ENCODE data around the gene GAGE1. TPM values are rescaled to one million over a fixed set of nuclear protein-coding genes. Genes with fewer than 3 reads are reported as not detected.
"Not testable (repeated sequence)": the region's sequence is repeated elsewhere in the genome, so short reads cannot be mapped to it uniquely, and the experiment has no call there.

The GAGE1 gene, protein sequence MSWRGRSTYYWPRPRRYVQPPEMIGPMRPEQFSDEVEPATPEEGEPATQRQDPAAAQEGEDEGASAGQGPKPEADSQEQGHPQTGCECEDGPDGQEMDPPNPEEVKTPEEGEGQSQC
- not detected for total RNA-seq
- not detected for polyA plus RNA-seq

DNA sequence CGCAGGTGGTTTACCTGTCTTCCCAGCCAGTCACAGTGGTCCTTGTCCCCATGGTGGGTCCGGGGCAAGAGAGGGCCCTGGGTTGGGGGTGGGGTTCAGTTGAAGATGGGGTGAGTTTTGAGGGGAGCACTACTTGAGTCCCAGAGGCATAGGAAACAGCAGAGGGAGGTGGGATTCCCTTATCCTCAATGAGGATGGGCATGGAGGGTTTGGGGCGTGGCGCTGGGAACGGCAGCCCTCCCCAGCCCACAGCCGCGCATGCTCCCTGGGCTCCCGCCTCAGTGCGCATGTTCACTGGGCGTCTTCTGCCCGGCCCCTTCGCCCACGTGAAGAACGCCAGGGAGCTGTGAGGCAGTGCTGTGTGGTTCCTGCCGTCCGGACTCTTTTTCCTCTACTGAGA is at the start of gene GAGE1:
Gene GAGE1, plus strand, starts transcription at position 301 of the 400 bp plus-strand sequence. CDS start 1,155 bp downstream, outside the sequence.
- not testable (repeated sequence) for H3K27ac ChIP-seq (ENCODE audit: insufficient read depth, low read length, poor library complexity, severe bottlenecking); H3K4me3 ChIP-seq (ENCODE audit: low read depth, low read length); H3K4me1 ChIP-seq (ENCODE audit: control insufficient read depth, insufficient read depth, low read length, poor library complexity, severe bottlenecking); H3K9me3 Mint-ChIP-seq; H3K36me3 Mint-ChIP-seq; H3K4me1 Mint-ChIP-seq; H3K27me3 Mint-ChIP-seq; H3K27ac Mint-ChIP-seq; H3K9me3 ChIP-seq (ENCODE audit: control insufficient read depth in 2 of 2, low read length in 2 of 2); H3K36me3 ChIP-seq (ENCODE audit: control insufficient read depth, insufficient read depth, low read length); H3K27me3 ChIP-seq (ENCODE audit: control insufficient read depth, insufficient read depth, low read length); DNase-seq; ATAC-seq (ENCODE audit: low read depth in 2 of 2); H3K4me3 Mint-ChIP-seq

DNA sequence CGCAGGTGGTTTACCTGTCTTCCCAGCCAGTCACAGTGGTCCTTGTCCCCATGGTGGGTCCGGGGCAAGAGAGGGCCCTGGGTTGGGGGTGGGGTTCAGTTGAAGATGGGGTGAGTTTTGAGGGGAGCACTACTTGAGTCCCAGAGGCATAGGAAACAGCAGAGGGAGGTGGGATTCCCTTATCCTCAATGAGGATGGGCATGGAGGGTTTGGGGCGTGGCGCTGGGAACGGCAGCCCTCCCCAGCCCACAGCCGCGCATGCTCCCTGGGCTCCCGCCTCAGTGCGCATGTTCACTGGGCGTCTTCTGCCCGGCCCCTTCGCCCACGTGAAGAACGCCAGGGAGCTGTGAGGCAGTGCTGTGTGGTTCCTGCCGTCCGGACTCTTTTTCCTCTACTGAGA is 47.8 kb upstream of the GAGE1 start, which contains the start of gene GAGE12E:
Gene GAGE12E, plus strand, starts transcription at position 301 of the 400 bp plus-strand sequence. CDS start 1,155 bp downstream, outside the sequence.
- H3K4me3 ChIP-seq (ENCODE audit: low read depth, low read length); H3K4me1 Mint-ChIP-seq; DNase-seq; H3K4me3 Mint-ChIP-seq; H3K4me1 ChIP-seq (ENCODE audit: control insufficient read depth, insufficient read depth, low read length, poor library complexity, severe bottlenecking); H3K9me3 Mint-ChIP-seq; ATAC-seq (ENCODE audit: low read depth in 2 of 2); H3K9me3 ChIP-seq (ENCODE audit: control insufficient read depth in 2 of 2, low read length in 2 of 2); H3K36me3 ChIP-seq (ENCODE audit: control insufficient read depth, insufficient read depth, low read length); H3K27ac Mint-ChIP-seq; H3K27me3 ChIP-seq (ENCODE audit: control insufficient read depth, insufficient read depth, low read length); H3K27ac ChIP-seq (ENCODE audit: insufficient read depth, low read length, poor library complexity, severe bottlenecking); H3K36me3 Mint-ChIP-seq; H3K27me3 Mint-ChIP-seq: not testable (repeated sequence)

- not testable (repeated sequence) for H3K27me3 Mint-ChIP-seq; H3K27ac Mint-ChIP-seq; H3K4me3 Mint-ChIP-seq; H3K27me3 ChIP-seq (ENCODE audit: control insufficient read depth, insufficient read depth, low read length); H3K9me3 Mint-ChIP-seq; H3K36me3 Mint-ChIP-seq; ATAC-seq (ENCODE audit: low read depth in 2 of 2); DNase-seq; H3K4me1 Mint-ChIP-seq; H3K27ac ChIP-seq (ENCODE audit: insufficient read depth, low read length, poor library complexity, severe bottlenecking); H3K9me3 ChIP-seq (ENCODE audit: control insufficient read depth in 2 of 2, low read length in 2 of 2); H3K4me3 ChIP-seq (ENCODE audit: low read depth, low read length); H3K4me1 ChIP-seq (ENCODE audit: control insufficient read depth, insufficient read depth, low read length, poor library complexity, severe bottlenecking); H3K36me3 ChIP-seq (ENCODE audit: control insufficient read depth, insufficient read depth, low read length)
Observed at GRCh38 chrX:49560542-49560941, 38.3 kb upstream of the GAGE1 start, which contains the start of gene GAGE12F. Gene GAGE12F, plus strand, starts transcription at chrX:49560842. Its CDS starts 1,155 bp downstream, at chrX:49561997.

GRCh38 chrX:49568728-49569127 is 30.1 kb upstream of the GAGE1 start:
- not testable (repeated sequence) for H3K4me3 ChIP-seq (ENCODE audit: low read depth, low read length); H3K4me3 Mint-ChIP-seq; H3K36me3 Mint-ChIP-seq; H3K27ac Mint-ChIP-seq; H3K9me3 ChIP-seq (ENCODE audit: control insufficient read depth in 2 of 2, low read length in 2 of 2); DNase-seq; H3K9me3 Mint-ChIP-seq; H3K4me1 ChIP-seq (ENCODE audit: control insufficient read depth, insufficient read depth, low read length, poor library complexity, severe bottlenecking); H3K27me3 Mint-ChIP-seq; H3K4me1 Mint-ChIP-seq; H3K36me3 ChIP-seq (ENCODE audit: control insufficient read depth, insufficient read depth, low read length); ATAC-seq (ENCODE audit: low read depth in 2 of 2); H3K27me3 ChIP-seq (ENCODE audit: control insufficient read depth, insufficient read depth, low read length); H3K27ac ChIP-seq (ENCODE audit: insufficient read depth, low read length, poor library complexity, severe bottlenecking)

- H3K9me3 Mint-ChIP-seq; DNase-seq; H3K27ac ChIP-seq (ENCODE audit: insufficient read depth, low read length, poor library complexity, severe bottlenecking); H3K9me3 ChIP-seq (ENCODE audit: control insufficient read depth in 2 of 2, low read length in 2 of 2); H3K36me3 Mint-ChIP-seq; H3K36me3 ChIP-seq (ENCODE audit: control insufficient read depth, insufficient read depth, low read length); H3K27me3 ChIP-seq (ENCODE audit: control insufficient read depth, insufficient read depth, low read length); H3K4me1 ChIP-seq (ENCODE audit: control insufficient read depth, insufficient read depth, low read length, poor library complexity, severe bottlenecking); H3K27me3 Mint-ChIP-seq; H3K4me1 Mint-ChIP-seq; ATAC-seq (ENCODE audit: low read depth in 2 of 2); H3K4me3 ChIP-seq (ENCODE audit: low read depth, low read length); H3K4me3 Mint-ChIP-seq; H3K27ac Mint-ChIP-seq: not testable (repeated sequence)
Observed at GRCh38 chrX:49569152-49569551, 29.7 kb upstream of the GAGE1 start.

GRCh38 chrX:49570100-49570499 is 28.7 kb upstream of the GAGE1 start, which contains the start of gene GAGE12G:
Gene GAGE12G, plus strand, starts transcription at chrX:49570400. Its CDS starts 1,155 bp downstream, at chrX:49571555.
- ATAC-seq (ENCODE audit: low read depth in 2 of 2); H3K27me3 ChIP-seq (ENCODE audit: control insufficient read depth, insufficient read depth, low read length); H3K36me3 ChIP-seq (ENCODE audit: control insufficient read depth, insufficient read depth, low read length); H3K4me1 ChIP-seq (ENCODE audit: control insufficient read depth, insufficient read depth, low read length, poor library complexity, severe bottlenecking); H3K9me3 Mint-ChIP-seq; H3K36me3 Mint-ChIP-seq; H3K27ac Mint-ChIP-seq; H3K27ac ChIP-seq (ENCODE audit: insufficient read depth, low read length, poor library complexity, severe bottlenecking); H3K9me3 ChIP-seq (ENCODE audit: control insufficient read depth in 2 of 2, low read length in 2 of 2); H3K4me1 Mint-ChIP-seq; H3K27me3 Mint-ChIP-seq; H3K4me3 ChIP-seq (ENCODE audit: low read depth, low read length); H3K4me3 Mint-ChIP-seq; DNase-seq: not testable (repeated sequence)

DNA sequence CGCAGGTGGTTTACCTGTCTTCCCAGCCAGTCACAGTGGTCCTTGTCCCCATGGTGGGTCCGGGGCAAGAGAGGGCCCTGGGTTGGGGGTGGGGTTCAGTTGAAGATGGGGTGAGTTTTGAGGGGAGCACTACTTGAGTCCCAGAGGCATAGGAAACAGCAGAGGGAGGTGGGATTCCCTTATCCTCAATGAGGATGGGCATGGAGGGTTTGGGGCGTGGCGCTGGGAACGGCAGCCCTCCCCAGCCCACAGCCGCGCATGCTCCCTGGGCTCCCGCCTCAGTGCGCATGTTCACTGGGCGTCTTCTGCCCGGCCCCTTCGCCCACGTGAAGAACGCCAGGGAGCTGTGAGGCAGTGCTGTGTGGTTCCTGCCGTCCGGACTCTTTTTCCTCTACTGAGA is 19.2 kb upstream of the GAGE1 start, which contains the start of gene GAGE12H:
Gene GAGE12H, plus strand, starts transcription at position 301 of the 400 bp plus-strand sequence. CDS start 1,155 bp downstream, outside the sequence.
- H3K9me3 Mint-ChIP-seq; ATAC-seq (ENCODE audit: low read depth in 2 of 2): not testable (repeated sequence)

GRCh38 chrX:49589196-49589595 is 9.6 kb upstream of the GAGE1 start, which contains the start of gene GAGE2A:
Gene GAGE2A, plus strand, starts transcription at chrX:49589496. Its CDS starts 1,155 bp downstream, at chrX:49590651.
- H3K27me3 ChIP-seq (ENCODE audit: control insufficient read depth, insufficient read depth, low read length); H3K4me1 ChIP-seq (ENCODE audit: control insufficient read depth, insufficient read depth, low read length, poor library complexity, severe bottlenecking); H3K9me3 Mint-ChIP-seq; H3K9me3 ChIP-seq (ENCODE audit: control insufficient read depth in 2 of 2, low read length in 2 of 2); H3K36me3 ChIP-seq (ENCODE audit: control insufficient read depth, insufficient read depth, low read length); H3K4me3 ChIP-seq (ENCODE audit: low read depth, low read length); H3K27ac Mint-ChIP-seq; H3K27ac ChIP-seq (ENCODE audit: insufficient read depth, low read length, poor library complexity, severe bottlenecking); H3K27me3 Mint-ChIP-seq; H3K4me1 Mint-ChIP-seq; DNase-seq; H3K4me3 Mint-ChIP-seq; H3K36me3 Mint-ChIP-seq; ATAC-seq (ENCODE audit: low read depth in 2 of 2): not testable (repeated sequence)

More for the DNA sequence above, 19.2 kb upstream of the GAGE1 start, which contains the start of gene GAGE12H:
- H3K36me3 ChIP-seq (ENCODE audit: control insufficient read depth, insufficient read depth, low read length); H3K9me3 ChIP-seq (ENCODE audit: control insufficient read depth in 2 of 2, low read length in 2 of 2); H3K27ac ChIP-seq (ENCODE audit: insufficient read depth, low read length, poor library complexity, severe bottlenecking); H3K4me1 ChIP-seq (ENCODE audit: control insufficient read depth, insufficient read depth, low read length, poor library complexity, severe bottlenecking); H3K4me1 Mint-ChIP-seq; H3K27ac Mint-ChIP-seq; H3K27me3 Mint-ChIP-seq; DNase-seq; H3K4me3 ChIP-seq (ENCODE audit: low read depth, low read length); H3K27me3 ChIP-seq (ENCODE audit: control insufficient read depth, insufficient read depth, low read length); H3K36me3 Mint-ChIP-seq; H3K4me3 Mint-ChIP-seq: not testable (repeated sequence)

Measured in CD4-positive, CD25-positive, alpha-beta regulatory T cell (primary cell).